Gastrocnemius medialis (tissue), 4 donors: Measurements from ENCODE around the gene NOB1. TPM values are rescaled to one million over a fixed set of nuclear protein-coding genes. Genes with fewer than 3 reads are reported as not detected.

Experiments
- ATAC-seq, 2 donors: fragments of 150-250 bp; one replicate each; pipeline ENCODE4 v1.9.1; 2016
- DNase-seq, 2 donors: peaks; one replicate each; pipeline ENCODE4 v3.0.0-alpha.2; 2019
- H3K27ac ChIP-seq, 4 donors: fragments of 200-600 bp; sonication (generic); 1 replicate in 1 of 4; 2 replicates in 3 of 4; pipeline ENCODE4 v1.5.1; 2016 to 2018; ENCODE audit warnings: mild to moderate bottlenecking in 2 of 4, moderate library complexity in 1 of 4
- H3K27me3 ChIP-seq, 3 donors: fragments of 200-600 bp; sonication (generic) in 2 of 3; 1 replicate in 1 of 3; 2 replicates in 2 of 3; pipeline versions ENCODE4 v1.5.1 to v1.6.0; 2016 to 2019; ENCODE audit warnings: mild to moderate bottlenecking in 1 of 3, moderate library complexity in 1 of 3
- H3K36me3 ChIP-seq, 2 donors: fragments of 200-600 bp; sonication (generic) in 1 of 2; one replicate each; pipeline ENCODE4 v1.5.1; 2017 to 2018
- H3K4me1 ChIP-seq, 2 donors: fragments of 200-600 bp; sonication (generic) in 1 of 2; one replicate each; pipeline ENCODE4 v1.5.1; 2016 to 2017; ENCODE audit warnings: mild to moderate bottlenecking in 2 of 2
- H3K4me3 ChIP-seq, 4 donors: fragments of 200-600 bp; sonication (generic) in 3 of 4; 1 replicate in 1 of 4; 2 replicates in 3 of 4; pipeline ENCODE4 v1.5.1; 2016 to 2019; ENCODE audit warnings: mild to moderate bottlenecking in 2 of 4
- H3K9me3 ChIP-seq, 3 donors: fragments of 200-600 bp; sonication (generic) in 2 of 3; 1 replicate in 1 of 3; 2 replicates in 2 of 3; pipeline ENCODE4 v1.5.1; 2016 to 2019
- POLR2A ChIP-seq, 2 donors: fragments of 450-650 bp; IDR thresholded peaks; one replicate each; pipeline ENCODE4 v1.6.1; 2017; ENCODE audit warnings: antibody characterized with exemption in 2 of 2, mild to moderate bottlenecking in 2 of 2, moderate library complexity in 2 of 2
- in situ Hi-C, 4 donors: fragments of 200-750 bp; cut with MboI; loops; one replicate each; pipeline versions ENCODE4 v1.15.0 to v1.8.0; 2017; ENCODE audit warnings: low sequenced_read_pairs in 4 of 4
- intact Hi-C: fragments of 100-400 bp; cut with DNase I; formaldehyde crosslinking; loops from one replicate; pipeline ENCODE4 v1.15.1; 2023; ENCODE audit warnings: low total_unique reads
- total RNA-seq, 4 donors: library from RNA; depleted of rRNA; stranded (reverse); fragments of >200 nt; gene quantifications; one replicate each; pipeline versions ENCODE4 v1.1.0 to v1.2.3, GENCODE V29; 2016
- TF ChIP-seq, protein P1 (sequence below), 5 experiments: fragments of 450-650 bp in 3 of 5; fragments of 200-600 bp in 2 of 5; sonication (generic) in 2 of 5; IDR thresholded peaks in 4 of 5; conservative IDR thresholded peaks in 1 of 5; 1 replicate in 4 of 5; 2 replicates in 1 of 5; pipeline ENCODE4 v1.5.1; 2016 to 2019; ENCODE audit warnings: antibody characterized with exemption in 5 of 5, mild to moderate bottlenecking in 3 of 5, moderate library complexity in 3 of 5

Gene NOB1
- total RNA-seq, 4 donors from 2014 or later, result 19.2 to 30.9 (median 24.2) TPM

DNA sequence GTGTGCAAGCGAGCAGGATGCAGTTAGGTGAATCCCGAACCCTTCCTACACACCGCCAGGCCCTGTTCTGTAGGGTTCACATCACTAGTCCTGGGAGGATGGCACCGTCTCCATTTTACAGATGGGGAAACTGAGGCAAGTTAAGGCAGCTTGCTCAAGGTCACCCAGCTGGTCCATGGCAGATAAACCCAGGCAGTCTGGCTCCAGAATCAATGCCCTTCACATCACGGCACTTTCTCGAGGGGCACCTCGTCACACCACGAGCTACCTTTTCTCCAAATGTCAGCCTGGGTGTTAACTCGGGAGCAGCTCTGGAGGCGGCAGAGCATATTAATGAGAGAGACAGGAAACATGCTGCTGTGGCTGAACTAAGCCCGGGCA lies 9.5 kb downstream of the NOB1 start:
- DNase-seq (no peak), ATAC-seq (no peak)
- Histone ChIP-seq H3K4me1 (peaks cover 3 to 4% of the 10 kb centered on the region in 2 donors), H3K36me3 (peaks cover 0 to 98% of the 10 kb centered on the region in 2 donors), H3K27ac (no peak overlapping the region), H3K27me3 (no peaks in the 10 kb centered on the region), H3K9me3 (no peaks in the 10 kb centered on the region), H3K4me3 (no peak overlapping the region)
- in situ Hi-C loops, result no loop called here
- intact Hi-C loops, result no loop called here
- no peak for TF ChIP-seq POLR2A (IDR thresholded peaks at IDR 0.05)
- TF ChIP-seq, protein P1, sequence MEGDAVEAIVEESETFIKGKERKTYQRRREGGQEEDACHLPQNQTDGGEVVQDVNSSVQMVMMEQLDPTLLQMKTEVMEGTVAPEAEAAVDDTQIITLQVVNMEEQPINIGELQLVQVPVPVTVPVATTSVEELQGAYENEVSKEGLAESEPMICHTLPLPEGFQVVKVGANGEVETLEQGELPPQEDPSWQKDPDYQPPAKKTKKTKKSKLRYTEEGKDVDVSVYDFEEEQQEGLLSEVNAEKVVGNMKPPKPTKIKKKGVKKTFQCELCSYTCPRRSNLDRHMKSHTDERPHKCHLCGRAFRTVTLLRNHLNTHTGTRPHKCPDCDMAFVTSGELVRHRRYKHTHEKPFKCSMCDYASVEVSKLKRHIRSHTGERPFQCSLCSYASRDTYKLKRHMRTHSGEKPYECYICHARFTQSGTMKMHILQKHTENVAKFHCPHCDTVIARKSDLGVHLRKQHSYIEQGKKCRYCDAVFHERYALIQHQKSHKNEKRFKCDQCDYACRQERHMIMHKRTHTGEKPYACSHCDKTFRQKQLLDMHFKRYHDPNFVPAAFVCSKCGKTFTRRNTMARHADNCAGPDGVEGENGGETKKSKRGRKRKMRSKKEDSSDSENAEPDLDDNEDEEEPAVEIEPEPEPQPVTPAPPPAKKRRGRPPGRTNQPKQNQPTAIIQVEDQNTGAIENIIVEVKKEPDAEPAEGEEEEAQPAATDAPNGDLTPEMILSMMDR (IDR thresholded peaks at IDR 0.05 in 4 of 5, conservative IDR thresholded peaks at IDR 0.05 in 1 of 5), result no peak

DNA sequence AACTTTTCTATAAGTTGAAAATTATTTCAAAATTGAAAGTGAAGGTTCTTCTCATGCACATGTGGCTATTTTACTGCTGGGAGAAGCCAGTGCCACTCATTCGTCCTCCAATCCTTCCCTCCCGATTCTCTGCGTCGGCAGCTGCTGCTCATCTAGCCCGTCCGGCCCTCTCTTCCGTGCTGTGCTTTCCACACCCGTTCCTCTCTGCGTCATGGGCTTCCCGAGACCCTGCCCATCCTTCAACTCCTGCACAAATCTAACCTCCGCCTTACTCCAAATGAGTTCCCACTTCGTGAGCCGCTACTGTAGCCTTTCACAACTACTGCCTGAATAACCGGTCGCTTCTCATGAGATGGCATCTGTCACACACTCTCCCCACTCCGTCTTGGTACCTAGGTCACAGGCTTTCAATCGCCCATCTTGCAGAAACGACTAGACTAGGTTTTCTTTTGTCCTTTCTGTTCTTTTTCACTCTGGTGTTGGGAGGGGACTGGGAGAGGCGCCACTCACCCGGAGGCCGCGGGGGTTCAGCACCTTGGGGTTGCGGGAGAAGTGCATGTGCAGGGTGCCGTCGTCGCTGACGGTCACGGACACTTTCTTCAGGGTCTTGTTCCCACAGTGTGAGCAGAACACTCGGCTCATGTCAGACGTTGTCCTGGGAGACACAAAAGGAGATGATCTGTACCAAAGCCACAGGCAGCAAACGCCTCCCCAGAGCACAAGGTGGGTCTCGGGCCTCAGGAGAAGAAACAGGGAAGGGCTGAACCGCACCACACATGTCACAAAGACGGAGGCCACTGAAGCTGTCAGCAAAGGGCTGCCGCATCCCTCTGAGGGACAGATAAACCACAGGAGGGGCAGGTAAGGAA lies 10.1 kb downstream of the NOB1 start:
- intact Hi-C loops, result no loop called here
- Histone ChIP-seq H3K27me3 (no peaks in the 10 kb centered on the region), H3K27ac (no peak overlapping the region), H3K4me3 (no peak overlapping the region), H3K9me3 (no peaks in the 10 kb centered on the region), H3K4me1 (peaks cover 3 to 4% of the 10 kb centered on the region in 2 donors), H3K36me3 (peaks cover 0 to 98% of the 10 kb centered on the region in 2 donors)
- DNase-seq (no peak), ATAC-seq (no peak)
- TF ChIP-seq POLR2A (IDR thresholded peaks at IDR 0.05), result no peak
- TF ChIP-seq, protein P1 (IDR thresholded peaks at IDR 0.05 in 4 of 5, conservative IDR thresholded peaks at IDR 0.05 in 1 of 5), result no peak
- in situ Hi-C loops, result no loop called here

DNA sequence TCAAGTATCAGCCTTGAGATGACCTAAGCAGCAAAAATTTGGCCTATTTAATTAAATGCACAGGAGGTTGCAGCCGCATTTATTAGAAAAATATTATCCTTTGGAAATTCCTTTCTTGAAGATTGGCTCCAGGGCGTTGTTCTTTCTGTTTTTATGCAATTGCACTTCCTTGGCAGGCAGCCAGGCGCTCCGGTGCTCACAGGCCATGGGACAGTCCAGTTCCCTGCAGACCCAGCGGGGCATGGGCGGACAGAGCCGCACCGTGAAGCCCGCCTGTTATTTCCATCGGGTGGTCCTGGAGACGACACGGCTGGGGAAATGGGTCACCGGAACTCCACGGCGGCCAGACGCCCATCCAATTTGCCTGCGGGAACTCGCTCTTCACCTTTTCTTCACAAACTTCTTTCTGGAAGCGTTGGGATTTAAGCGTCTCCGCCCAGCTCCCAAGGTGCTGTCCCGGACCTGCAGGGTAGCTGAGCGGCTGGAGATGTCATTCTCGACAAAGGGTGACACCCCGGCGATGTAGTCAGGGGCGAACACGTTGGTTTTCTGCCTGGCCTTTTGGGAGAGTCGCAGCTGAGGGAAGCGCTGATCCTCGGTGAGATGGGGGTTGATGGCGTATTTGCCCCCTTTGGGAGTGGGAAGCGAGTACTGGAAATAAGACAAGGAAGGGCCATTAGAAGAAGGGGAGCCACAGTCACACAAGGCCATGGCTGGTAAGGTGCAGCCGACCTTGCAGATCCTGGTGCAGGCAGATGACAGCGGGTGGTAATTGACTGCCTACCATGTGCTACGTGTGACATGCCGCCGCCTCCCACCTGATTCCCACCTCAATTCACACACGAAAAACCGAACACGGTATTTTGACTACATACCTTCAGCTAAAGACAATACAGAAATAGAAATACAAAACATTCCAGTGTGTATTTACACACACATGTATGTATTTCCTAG lies 12.5 kb downstream of the NOB1 start:
- intact Hi-C loops, result no loop called here
- peak overlapping the region in 2 of 4 donors; percentile 2 to 14 for H3K27ac ChIP-seq
- ATAC-seq, result no peak

DNA sequence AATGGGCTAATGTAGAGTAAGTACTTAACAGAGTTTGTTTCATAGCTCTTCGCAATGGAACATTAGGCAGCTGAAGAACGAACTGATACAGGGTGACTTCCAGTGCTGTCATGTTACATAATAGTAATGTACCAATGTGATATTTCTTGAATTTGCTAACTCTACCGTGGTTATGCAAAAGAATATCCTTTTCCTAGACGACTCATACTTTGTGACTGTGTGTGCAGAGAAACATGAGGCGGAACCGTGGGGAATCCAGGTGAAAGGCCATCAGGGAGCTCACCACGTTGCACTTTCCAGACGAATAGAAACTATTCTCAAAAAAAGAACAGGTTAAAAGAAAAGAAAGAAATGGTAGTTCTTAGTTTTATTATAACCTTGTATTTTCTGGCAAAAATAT lies 13.2 kb downstream of the NOB1 start:
- TF ChIP-seq, protein P1 (IDR thresholded peaks at IDR 0.05 in 4 of 5, conservative IDR thresholded peaks at IDR 0.05 in 1 of 5), result no peak
- no peak for TF ChIP-seq POLR2A (IDR thresholded peaks at IDR 0.05)
- no peak overlapping the region for H3K4me3 ChIP-seq
- H3K9me3 ChIP-seq, result no peaks in the 10 kb centered on the region
- peaks cover 3 to 4% of the 10 kb centered on the region in 2 donors for H3K4me1 ChIP-seq
- DNase-seq (no peak), ATAC-seq (no peak)
- intact Hi-C loops, result no loop called here
- no peaks in the 10 kb centered on the region for H3K27me3 ChIP-seq
- H3K27ac ChIP-seq, result peak overlapping the region in 2 of 4 donors; percentile 2
- in situ Hi-C loops, result no loop called here
- H3K36me3 ChIP-seq, result peaks cover 0 to 67% of the 10 kb centered on the region in 2 donors

More for the DNA sequence above, 12.5 kb downstream of the NOB1 start:
- in situ Hi-C loops, result no loop called here
- Histone ChIP-seq H3K27me3 (no peaks in the 10 kb centered on the region), H3K4me1 (peaks cover 3 to 4% of the 10 kb centered on the region in 2 donors), H3K4me3 (no peak overlapping the region), H3K36me3 (peaks cover 0 to 74% of the 10 kb centered on the region in 2 donors), H3K9me3 (no peaks in the 10 kb centered on the region)
- DNase-seq, result peak; percentile 18 to 63
- TF ChIP-seq, protein P1 (IDR thresholded peaks at IDR 0.05 in 4 of 5, conservative IDR thresholded peaks at IDR 0.05 in 1 of 5), result no peak
- TF ChIP-seq POLR2A (IDR thresholded peaks at IDR 0.05), result no peak
